GM23248 (cell line): Measurements from ENCODE around the gene UMODL1.

Experiments
- EZH2 ChIP-seq: fragments of 200-600 bp; sonication (generic); IDR thresholded peaks from 2 replicates; pipeline ENCODE4 v1.6.1; 2018; ENCODE audit warnings: antibody characterized with exemption, mild to moderate bottlenecking; ENCODE audit not compliant: insufficient read depth, poor library complexity, severe bottlenecking
- EZH2phosphoT487 ChIP-seq: fragments of 200-600 bp; sonication (generic); IDR thresholded peaks from 2 replicates; pipeline ENCODE4 v1.6.1; 2018; ENCODE audit warnings: antibody characterized with exemption, moderate library complexity, mild to moderate bottlenecking, low read depth; ENCODE audit not compliant: insufficient read depth

DNA sequence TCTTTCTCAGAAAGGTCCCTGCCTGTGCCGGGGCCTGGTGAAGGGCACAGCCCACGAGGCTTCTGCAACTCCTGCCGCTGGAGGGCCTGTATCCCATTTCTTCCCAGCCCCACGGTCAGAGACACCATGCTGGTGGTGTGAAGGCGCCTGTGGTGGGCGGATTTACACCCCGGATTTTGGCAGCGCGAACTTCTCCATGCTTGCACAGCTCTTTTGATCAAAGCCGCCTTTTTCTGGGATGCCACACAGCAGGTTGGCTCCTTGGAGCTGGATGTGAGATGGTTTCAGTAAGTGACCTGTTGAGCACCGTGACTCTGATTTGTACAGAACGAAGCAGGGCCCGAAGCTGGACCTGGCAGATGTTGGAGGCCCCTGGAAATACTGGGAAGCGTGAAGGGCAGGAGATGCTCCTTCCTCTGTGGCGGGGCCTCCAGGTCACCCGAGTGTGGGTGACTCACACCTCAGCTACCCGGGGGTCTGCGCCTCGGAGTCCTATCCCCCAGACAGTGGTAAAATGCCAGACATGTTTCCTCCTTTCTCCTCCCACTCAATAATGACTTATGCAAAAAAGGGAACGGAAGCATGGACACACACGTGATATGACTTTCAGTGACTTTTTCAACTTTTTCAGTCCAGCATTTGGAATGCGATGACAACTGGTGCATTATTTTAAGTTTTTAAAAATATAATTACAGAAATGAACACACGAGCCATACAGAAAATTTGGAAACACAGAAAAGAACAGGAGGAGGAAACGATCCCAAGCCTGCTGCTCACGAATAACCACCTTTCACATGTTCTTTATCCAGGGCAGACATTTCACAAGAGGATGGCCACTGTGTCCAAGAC, 9.0 kb downstream of the UMODL1 start:
- no peak for TF ChIP-seq EZH2phosphoT487
- no peak for TF ChIP-seq EZH2
